SH-SY5Y (cell line): ENCODE measurements around the gene ATG7.

Source experiments
- GATA2 ChIP-seq: IDR thresholded peaks from 2 replicates; pipeline ENCODE4 v1.6.1; 2011; ENCODE audit warnings: mild to moderate bottlenecking, low read depth, low read length
- GATA3 ChIP-seq: IDR thresholded peaks from 2 replicates; pipeline ENCODE4 v1.6.1; 2011; ENCODE audit warnings: low read depth, mild to moderate bottlenecking, low read length, moderate library complexity

ATG7 gene

DNA sequence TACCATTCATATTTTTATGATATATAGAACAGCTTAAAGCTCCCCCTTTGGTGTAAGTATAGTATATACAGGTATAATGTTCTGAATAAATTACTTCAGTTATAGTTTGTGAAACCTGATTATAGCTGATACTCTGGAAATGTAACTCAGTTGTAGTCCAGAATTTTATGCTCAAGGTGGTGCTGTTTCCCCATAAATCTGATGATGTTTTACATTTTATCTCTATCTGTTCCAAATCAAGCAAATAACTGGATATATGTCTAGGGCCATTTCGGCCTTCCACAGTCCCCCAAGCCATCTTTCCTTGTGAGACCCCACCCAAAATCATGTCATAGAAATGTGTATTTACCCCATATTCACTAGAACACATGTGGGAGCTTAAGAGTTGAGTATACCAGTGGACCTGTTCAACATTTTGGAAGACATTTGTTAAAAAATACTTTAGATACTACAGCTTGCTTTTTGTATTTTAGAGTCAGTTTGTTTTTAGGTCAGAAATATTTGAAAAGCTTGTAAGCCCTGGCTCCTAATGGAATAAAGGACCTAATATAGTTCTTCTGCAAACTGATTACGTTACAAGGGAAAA is 107.1 kb downstream of the ATG7 start:
- TF ChIP-seq GATA2, result peak; percentile 44; the same call in 1 of the 2 replicates
- peak; percentile 43; the same call in 1 of the 2 replicates for TF ChIP-seq GATA3

DNA sequence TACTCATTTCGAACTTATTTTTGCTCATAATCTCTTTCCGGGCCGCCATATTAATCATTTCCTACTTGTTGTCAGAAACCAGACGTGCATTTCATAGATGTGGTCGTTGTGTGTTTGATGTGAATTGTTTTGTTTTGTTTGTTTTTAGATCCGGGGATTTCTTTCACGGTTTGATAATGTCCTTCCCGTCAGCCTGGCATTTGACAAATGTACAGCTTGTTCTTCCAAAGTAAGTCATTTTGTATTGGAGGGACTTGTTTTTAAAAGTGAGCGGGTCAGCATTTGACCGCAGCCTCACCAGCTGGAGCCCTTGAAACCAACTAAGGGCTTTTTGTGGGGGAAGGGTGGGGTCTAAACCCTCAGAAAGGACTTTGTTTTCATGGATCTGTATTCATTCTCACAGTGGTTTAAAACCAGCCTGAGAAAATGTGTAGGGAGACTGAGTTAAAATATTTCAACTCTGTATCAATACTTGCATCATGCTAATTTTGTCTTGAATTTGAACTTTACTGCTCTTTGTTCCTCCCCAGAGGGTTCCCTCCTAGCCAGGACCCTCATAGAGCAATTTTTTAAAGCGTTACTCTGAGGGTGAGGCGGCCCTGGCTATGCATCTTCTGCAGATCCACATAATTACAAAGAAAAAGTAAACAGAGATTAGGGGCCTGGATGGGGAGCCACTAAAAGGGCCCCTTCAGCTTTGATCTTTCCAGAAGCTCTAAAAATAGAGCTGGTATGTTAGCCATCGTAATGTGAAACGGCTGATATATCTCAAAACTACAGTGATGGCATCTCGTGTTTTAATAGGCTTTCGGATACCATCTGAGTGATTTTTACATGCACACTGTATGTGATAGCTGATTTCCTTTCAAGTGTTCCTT is 107.9 kb downstream of the ATG7 start:
- TF ChIP-seq GATA3 (no peak), GATA2 (no peak)

DNA sequence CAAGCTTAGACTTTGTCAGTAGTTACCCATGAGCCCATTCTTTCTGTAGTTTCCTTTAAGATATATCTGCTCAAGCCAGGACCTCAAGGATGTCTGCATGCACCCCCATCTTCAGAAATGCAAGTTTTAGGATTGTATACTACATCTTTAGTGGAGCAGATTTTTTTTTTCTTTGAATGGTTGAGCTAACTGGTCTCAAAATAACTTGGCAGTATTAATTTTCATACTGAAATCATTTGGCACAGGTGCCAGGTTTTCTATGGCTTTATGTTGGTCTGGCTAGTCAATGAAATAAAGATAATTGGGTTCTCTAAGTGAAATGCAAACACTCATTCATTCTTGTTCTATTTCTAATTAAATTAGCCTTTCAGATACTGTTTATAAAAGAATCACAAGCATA is 108.9 kb downstream of the ATG7 start:
- TF ChIP-seq GATA2, result no peak
- TF ChIP-seq GATA3, result no peak

- no peak for TF ChIP-seq GATA3
- no peak for TF ChIP-seq GATA2
Observed at GRCh38 chr3:11381563-11381962, 109.4 kb downstream of the ATG7 start.

DNA sequence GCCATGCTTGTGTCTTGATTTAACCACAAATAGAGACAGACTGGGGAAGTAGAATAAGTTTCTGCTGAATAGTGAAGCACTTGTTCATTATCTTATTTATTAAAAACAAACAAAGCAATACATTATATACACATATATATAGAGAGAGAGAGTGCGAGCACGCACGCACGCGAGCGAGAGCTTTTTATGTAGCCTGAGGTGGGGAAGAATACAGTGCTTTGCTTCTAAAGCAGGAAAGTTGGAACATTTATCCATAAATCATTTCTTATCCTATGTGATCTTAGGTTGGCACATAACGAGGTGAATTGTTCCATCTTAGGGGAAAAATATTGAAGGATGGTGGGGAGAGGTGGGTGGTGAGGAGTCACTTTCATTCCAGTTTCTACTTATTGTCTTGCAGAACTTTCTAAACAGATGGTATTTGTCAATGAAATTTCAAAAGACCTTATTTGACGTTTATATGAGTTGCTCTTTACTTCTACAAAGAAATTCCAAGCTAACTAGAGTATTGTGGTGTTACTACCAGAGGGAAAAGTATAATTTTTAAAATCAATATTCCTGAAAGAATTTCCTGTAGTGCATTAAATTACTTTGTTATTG is 110.0 kb downstream of the ATG7 start:
- TF ChIP-seq GATA3 (no peak), GATA2 (no peak)

DNA sequence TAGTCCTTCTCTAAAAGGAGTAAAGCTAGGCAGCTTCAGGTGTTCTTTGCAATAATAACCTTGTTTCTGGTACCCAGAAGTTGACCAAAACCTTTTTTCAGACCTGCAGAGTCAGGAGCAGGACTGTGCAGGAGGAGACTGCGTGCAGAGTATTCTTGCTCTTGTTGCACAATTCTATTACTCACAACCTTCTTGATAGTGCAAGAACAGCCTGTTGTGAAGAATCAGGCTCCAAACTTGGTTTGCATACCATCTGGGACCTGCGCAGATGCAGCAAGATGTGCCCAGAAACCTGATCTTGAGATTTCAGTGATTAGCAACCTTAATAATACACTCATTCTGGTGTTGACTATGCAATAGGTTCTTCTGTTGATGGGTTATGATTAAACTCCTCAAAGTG is 111.9 kb downstream of the ATG7 start:
- TF ChIP-seq GATA2, result no peak
- TF ChIP-seq GATA3, result no peak

DNA sequence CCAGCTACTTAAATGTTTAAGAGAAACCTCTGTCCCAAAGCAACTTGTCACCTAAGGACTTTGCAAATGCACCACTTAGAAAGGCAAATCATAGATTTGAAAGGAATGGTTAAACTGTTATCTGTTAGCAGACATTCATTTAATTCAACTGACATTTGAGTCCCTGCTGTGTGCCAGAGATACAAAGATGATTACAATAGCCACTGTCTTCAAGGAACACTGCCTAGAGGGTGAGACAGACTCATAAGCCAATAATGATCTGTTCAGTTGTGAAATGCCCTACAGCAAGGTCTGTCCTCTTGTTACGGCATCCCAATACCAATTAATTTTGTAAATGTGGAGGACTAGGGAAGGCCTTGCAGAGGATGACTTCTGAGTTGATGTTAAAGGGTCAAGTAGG is 113.1 kb downstream of the ATG7 start:
- TF ChIP-seq GATA2, result peak; percentile 35; the same call in 1 of the 2 replicates
- no peak for TF ChIP-seq GATA3

DNA sequence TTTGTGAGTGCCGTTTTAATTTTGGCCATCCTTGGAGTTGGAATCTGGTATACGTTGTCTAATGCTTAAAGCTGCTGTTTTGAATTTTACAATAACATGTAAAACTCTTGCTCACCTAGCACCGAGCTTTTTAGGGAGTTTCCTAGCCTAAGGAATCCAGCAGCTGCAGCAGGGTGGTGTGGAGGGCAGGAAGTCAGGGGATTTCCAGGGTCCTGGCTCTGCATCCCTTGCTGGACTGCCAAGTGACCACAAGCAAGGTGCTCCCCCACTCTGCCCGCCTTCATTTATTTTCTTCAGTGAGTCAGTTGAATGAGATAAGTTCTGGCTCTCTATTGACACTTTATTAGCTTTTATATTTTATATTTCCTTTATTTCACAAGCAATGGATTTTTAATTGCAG is 113.7 kb downstream of the ATG7 start:
- TF ChIP-seq GATA3, result no peak
- TF ChIP-seq GATA2, result no peak

DNA sequence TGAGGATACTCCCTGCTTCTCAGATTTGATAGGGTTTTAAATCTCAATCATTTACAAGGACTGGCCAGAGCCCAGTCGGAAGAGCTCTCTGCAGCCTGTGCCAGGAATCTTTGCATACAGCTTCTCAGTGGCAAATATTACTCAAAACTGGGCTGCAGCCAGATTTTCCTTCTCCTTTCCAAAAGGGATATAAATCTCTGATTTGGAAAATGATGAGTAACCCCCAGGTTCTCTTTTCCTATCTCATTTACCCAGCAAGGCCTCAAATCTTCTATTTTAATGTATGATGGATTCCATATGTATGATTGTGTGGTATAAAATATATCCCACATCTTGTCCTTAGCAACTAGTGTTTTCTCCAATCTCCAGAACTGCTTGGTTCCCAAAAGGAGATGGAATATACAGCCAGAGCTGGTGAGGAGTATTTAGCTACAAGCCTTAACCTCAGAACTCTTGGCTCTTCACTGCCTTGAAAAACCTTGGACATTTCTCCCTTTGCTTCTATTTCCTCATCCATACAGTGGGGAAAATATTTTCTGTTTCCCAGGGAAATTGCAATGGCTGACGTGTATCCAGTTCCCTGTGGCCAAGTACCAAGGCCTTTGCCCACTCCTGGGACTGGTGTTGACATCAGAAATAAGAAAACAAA is 114.4 kb downstream of the ATG7 start:
- TF ChIP-seq GATA3, result no peak
- TF ChIP-seq GATA2, result peak; percentile 28; the same call in 1 of the 2 replicates

DNA sequence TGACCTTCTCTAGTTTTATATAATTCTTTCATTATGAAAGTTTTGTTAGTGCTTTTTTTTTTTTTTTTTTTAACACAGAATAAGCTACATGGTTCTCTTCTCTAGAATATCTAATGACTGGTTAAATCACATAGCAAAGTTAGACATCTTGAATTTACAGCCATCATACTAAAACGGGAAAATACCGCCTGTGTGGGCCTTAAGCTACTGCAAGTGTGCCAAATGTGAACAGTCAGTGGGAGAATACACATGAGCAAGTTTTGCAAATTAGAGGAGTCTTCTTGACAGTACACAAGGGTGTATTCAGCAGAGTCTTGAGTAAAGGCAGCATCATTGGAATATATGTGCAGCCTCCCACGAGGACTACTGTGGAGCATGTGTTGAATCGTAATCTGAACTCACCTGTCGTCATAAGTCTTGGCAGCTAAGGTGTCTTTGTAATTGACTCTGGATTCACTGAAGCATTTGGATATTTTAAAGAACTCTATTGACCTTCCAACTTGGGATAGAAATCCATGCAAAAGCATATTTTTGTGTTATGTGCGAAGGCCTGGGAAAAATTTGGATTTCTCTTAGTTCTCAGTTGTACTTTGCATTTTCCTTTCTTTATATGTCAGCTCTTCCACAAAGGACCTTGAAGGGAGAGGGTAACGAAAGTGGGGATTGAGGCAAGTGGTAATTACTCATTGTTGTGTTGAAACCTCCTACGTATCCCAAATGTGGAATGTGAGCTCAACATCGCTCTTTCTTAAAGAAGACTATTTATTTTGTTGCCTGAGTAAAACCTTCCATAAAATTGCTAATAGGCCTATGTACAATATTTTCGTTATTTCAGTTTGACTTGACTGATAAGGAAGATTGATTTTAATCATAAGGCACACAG is 117.4 kb downstream of the ATG7 start:
- TF ChIP-seq GATA2 (no peak), GATA3 (no peak)

GRCh38 chr3:11390411-11391131 is 118.4 kb downstream of the ATG7 start:
- TF ChIP-seq GATA3 (no peak), GATA2 (no peak)

GRCh38 chr3:11391174-11391879 is 119.1 kb downstream of the ATG7 start:
- TF ChIP-seq GATA2, result no peak
